IPS DF 4.7 (cell line): Measurements from ENCODE around the gene DLGAP5.

Source experiments
- DNase-seq: peaks from one replicate; pipeline ENCODE4 v3.0.0-alpha.2; 2013; ENCODE audit warnings: low spot score; ENCODE audit errors: extremely low read depth

DLGAP5 gene

DNA sequence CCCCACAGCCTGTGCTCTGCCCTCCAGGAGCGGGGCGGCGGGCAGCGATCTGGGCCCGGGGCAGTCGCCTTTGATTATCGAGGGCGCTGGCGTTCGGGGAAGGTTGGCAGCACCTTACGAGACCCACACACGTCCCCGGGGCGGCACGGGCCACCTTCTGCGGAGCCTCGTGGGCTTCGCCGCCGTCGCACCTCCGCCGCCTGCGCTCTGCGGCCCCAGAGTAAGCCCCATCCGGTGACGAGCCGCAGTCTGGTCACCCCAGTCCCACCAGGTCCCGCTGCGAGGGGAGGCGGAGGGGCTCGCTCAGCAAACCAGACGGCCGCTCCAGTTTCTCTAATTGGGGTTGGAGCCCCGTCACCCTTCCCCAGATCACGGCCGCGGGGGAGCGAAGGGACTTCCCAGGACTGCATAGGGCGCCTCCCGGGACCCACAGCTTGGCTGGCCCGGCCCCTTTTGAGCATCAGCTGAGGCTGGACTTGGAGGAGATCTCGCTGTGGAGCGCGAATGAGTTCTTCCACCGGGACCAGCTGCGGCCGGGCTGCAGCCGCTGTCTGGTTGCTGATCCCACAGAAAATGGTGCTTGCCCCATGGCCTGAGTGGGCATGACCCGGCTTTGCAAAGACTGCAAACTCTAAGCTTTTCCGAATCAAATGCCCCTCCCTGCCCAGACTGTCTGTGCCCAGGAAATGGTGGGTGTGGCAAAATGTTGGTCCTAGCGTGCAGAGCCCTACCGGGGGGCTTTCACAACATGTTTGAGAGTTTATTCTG lies 61.8 kb downstream of the DLGAP5 start:
- no peak for DNase-seq

DNA sequence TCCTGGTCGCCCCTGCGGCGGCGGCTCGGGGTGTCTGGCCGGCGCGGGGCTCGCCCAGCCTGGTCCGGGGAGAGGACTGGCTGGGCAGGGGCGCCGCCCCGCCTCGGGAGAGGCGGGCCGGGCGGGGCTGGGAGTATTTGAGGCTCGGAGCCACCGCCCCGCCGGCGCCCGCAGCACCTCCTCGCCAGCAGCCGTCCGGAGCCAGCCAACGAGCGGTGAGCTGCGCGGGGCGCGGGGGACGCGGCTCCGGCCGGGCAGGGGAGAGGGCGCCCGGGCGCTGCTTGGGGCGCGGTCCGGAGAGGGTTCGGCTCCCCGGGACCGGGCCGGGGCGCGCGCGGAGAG lies 62.3 kb downstream of the DLGAP5 start, which contains the start of gene LGALS3:
LGALS3 (plus strand) TSS at position 167 of the 342 bp plus-strand sequence. CDS start 8,122 bp downstream, outside the sequence.
- DNase-seq = no peak

DNA sequence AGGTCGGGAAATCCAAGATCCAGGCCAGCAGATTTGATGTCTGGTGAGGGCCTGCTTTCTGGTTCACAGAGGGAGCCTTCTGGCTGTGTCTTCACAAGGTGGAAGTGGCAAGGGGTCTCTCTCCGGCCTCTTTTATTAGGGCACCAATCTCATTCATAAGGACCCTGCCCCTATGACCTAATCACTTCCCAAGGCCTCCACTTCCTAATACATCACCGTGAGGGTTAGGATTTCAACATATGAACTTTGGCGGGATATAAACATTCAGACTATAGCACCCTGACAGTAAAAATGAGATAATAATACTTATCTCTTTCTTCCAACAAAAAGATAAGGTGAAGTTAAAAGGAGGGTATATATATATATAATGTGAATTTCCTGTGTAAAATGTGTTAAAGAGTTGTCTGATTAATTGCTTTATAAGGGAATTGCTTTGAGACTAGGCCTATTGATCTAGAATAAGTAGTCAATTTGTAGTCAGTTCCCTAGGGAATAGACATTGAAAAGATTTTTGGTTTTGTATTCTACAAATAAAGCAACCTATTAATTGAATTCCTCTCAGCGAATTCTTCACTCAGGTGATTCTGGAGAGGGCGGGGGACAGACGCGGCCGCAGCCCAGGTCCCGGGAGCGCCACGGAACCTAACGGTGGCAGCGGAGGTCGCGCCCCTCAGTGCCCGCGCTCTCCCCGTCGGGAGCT lies 62.8 kb downstream of the DLGAP5 start:
- no peak for DNase-seq

DNA sequence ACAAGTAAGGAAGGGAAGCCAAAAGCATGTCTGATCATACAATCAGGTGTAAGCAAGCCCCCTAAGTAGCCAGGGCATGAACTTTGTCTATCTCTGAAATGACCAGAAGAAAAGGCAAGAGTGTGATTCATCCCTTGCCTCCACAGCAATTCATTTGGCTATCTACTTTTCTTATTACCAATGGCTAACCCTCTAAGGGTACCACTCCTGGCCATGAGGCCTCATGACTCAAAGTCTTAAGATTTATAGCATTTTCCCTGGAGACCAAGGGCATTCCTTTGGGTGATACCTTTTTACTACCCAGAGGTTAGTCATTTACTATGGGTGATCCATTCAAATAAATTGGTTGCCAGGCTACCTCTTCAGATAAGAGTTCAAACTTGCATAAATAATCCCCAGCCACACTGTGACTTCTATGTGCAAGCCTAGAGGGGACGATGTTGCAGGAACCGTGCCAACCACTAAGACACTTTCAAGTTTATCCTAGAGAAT lies 63.9 kb downstream of the DLGAP5 start:
- no peak for DNase-seq

DNA sequence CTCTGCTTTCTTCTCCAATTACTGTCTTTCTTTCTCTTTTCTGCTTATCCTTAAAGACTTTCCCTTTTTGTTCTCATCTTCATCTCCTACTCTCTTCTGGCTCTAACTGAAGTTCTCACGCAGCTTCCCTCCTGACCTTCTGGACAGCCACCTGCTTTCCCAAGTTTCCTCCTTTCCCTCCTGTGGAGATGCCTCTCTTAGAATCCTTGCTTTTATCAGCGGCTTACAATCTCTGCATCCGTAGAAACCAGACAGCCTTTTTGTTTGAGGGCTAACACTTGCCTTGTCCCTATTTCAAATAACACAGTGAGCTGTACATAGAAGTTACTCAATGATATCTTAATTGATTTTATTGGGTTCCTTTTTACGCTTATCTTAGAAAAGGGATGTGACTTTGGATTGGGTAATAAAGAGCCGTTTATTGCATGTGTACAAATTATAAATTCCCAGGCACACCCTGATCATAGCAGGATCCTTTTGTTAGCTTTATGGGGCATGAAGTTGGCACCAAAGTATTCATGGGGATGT lies 64.4 kb downstream of the DLGAP5 start:
- DNase-seq = no peak

DNA sequence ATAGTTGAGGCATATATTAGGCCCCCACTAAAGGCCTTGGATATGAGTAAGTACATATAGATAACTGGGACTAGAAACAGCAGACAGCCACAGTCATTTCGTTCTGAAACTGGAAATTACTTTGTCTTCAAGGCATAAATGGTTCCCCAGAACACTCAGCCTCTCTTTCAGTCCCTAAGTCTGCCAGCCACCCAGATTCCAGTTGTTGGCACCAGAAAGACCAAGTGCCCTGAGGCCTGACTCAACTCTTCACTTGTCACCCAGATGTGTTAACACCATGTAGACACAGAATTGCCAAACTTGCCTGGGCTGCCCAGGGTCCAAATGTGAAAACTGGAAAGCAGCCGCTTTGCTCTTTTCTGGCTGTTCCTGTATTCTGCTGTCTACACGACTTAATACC lies 65.4 kb downstream of the DLGAP5 start:
- no peak for DNase-seq

DNA sequence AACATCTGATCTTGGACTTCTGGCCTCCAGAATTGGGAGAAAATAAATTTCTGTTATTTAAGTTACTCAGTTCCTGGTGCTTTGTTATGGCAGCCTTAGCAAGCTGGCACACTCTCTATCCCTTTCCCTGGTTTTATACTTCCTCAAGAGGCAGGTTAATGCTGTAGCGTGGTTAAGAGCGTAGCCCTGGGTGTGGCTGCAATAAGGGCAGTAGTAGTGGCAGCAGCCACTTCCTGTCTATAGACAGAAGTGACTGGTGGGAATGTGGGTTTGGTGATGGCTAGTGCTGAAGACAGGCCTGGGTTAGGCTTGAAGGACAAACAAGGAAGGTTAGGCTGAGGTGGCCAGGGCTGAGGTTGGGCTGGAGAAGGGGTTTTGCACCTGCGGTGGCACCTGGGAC lies 66.0 kb downstream of the DLGAP5 start:
- no peak for DNase-seq

DNA sequence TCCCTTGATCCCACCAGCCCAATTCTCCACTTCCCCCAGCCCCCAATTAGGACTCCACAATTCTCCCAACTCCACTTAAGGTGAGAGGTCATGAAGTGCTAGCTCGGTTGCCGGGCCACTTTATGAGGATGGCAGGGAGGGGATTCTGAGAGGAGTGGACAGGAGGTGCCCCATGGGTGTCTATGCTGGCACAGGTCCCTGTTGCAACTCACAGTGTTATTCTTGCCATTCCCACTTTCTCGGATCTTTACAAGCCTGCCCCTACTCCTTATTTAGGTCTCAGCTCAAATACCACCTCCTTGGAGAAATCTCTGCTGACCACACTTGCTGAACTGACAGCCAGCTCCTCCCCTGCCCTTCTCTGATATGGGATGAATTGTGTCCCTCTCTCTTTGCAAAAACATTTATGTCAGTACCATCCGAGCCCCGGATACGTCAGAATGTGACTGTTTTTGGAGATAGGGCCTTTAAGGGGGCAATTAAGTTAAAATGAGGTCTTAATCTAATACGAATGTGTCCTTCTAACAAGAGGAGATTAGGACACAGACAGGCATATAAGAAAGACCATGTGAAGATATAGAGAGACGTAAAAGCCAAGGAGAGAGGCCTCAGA lies 66.5 kb downstream of the DLGAP5 start:
- DNase-seq = no peak

DNA sequence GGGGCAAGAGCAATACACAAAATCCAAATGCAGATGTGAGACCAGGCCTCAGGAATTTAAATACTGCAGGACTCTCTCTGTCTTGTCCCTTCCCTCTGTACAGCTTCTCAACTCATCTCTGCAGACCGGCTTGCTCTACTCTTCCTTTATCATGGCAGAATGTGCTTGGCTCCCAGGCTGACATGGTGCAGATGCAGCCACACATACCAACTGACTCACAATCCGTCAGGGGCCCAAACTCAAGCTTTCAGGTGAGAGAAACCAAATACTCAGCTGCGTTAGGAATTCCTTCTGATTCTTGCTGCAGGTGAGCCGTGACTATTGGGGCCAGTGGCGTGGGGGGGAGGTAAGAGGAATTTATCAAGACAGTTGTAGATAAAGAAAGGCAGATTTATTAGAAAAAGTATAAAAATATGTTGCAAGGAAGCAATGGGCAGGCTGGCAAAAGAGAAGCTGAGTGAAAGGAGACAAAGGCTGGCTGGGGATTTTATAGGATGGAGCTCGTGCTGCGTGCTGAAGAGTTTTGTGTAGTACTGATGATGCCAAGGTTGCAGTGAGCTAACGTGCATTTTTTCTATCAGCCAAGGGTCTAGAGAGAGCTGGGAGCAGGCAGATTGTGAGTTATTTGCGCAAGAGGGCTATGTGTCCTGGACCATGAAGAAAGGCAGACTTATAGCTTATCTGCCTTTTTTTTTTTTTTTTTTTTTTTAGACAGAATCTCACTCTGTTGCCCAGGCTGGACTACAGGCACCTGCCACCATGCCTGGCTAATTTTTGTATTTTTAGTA lies 67.3 kb downstream of the DLGAP5 start:
- DNase-seq = no peak

DNA sequence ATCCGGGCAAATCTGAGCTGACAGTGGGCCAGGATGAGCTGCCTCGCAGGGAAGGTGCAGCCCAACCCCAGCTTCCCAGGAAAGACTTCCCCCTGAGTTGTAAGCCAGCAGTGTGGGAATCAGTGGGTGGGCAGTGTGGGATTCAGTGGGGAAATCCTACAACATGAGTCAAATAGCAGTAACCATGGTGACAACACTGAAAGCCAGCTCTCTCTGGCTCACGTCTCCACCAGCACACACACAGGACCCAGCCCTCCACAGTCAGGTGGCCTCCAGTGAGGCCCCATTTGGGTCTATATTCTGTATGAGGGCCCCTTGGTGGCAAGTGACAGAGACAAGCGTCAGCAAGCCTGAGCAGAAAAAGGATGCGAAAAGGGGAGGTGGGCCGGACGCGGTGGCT lies 68.3 kb downstream of the DLGAP5 start:
- no peak for DNase-seq

DNA sequence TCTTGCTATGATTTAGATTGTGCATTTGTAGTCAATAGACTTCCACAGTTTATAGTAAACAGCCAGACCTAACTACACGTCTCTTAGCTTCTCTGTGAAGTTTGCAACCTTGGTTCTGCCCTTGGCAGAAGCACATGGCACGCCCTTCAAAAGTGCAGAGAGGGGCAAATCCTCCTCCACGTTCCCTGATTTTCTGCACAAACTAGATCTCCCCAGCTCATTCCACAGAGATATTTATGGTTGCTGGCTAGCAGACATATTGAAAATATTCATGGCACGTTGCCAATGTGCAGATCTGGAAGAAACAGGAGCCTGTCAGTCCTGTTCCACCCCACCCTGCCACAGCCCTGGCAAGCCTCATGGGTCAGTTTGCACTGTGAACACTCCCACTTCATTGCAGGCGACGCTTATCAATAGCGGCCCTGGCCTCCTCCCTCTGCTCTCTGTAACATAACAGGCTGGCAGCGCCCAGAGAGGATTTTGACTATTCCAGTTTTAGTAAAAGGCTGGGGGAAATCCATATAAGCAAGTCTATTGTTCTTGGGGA lies 68.9 kb downstream of the DLGAP5 start:
- no peak for DNase-seq

DNA sequence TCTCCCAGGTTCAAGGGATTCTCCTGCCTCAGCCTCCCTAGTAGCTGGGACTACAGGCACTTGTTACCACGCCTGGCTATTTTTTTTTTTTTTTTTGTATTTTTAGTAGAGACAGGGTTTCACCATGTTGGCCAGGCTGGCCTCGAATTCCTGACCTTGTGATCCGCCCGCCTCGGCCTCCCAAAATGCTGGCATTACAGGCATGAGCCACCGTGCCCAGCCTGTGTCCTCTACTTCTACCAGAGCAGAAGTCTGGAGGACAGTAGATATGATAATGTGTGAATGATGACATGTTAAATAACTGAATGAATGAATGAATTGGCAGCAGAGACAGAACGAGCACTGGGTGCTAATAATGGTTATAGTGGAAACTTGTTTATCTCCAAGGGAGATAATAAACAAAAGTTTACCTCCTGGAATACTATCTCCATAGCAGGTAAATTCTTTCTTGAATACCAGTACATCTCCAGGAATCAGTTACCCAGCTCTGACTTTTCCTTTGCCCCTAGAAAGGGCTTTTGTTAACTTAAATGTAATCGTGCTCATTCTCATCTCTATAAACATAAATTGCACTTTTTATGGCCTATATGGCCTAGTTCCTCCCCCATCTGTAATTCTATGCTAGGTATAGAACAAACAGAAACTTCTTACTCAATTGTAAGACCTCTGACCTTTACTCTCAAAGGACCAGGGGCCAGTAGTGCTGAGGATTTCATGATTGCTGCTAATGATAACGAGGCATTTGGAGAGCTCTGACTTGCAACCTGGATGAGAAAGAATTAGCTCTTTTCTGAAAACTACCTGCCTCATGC lies 69.6 kb downstream of the DLGAP5 start:
- no peak for DNase-seq

DNA sequence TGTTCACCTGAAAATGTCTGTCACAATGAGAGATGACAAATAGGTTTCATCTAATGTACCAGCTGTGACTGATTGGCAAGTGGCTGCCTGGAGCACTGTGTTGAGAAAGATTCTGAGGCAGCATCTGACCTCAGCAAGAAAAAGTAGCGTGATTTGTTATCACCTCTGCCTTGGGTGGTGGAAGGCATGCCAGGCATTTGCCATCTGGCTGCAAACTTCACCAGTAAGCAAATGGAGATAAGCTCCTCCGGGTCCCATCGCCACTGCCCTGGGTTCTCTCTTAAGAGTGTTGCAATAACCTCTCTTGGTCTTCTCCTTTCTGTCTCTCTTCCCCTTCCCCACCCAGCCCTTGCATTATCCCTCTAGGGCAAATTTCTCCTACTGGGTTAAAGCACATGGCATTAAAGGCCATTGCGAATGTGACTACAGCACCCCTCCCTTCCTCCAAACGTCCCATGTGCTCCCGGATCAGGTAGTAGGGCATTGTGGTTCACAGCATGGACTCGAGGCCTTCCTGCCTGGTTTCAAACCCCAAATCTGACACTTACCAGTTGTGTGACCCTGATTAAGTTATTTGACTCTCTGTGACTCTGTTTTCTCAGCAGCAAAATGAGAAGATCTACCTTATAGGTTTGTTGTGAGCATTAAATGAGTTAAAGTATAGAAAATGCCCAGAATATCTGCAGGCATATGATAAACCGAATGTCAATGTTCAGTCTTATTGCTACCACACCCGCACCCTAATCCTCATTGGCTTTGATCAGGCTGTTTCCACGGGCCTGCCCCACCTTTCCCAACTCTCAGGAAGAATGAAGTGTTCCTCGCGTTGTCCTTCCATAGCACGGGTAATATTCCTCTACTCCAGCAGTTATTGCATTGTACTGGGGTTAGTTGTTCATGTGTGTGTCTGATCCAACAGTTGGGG lies 70.6 kb downstream of the DLGAP5 start:
- no peak for DNase-seq

DNA sequence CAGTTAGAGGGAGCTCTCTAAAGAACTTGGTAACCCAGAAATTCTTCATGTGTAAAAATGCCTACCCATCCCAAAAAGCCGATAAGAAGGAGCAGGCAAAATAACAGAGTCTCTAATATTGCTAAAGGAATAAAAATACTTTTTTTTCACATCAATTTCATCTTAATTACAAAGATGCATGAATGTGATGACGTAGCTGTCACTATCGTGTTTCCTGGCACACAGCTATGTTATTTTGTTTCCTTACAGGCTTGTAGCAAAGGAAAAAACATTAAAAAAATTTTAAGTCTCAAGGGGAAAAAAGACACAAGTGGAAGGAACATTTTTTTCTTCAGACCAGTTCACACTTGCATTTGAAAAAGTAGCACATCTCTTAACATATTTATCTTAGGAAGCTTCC lies 72.6 kb downstream of the DLGAP5 start:
- DNase-seq = no peak

DNA sequence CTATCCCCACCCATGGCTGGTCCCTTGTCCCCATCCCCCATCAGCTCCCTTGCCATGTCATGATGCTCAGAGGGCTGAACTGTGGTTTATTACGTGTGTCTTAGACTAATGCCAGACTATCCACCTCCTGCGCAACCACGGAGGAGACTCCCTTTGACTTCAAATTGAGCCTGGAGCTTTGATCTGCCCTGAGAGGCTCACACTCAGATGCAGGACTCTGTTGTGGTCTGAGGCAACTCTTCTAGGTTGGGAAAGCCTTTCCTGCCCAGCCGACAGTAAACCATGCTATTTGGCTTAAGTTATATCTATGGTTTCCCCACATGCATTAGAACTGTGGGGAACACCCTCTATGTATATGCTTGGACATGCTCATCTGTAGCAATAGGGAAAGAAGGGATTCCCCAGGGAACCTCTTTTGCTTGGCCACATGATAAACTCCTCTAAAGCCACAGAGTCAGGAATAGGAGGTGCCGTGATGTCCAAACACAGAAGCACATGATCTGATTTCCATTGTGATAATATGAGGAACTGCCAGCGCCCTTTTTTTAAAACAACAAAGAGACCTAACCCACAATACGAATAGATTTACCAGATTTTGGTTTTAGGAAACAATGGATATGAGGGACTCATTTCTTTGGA lies 73.5 kb downstream of the DLGAP5 start:
- no peak for DNase-seq

DNA sequence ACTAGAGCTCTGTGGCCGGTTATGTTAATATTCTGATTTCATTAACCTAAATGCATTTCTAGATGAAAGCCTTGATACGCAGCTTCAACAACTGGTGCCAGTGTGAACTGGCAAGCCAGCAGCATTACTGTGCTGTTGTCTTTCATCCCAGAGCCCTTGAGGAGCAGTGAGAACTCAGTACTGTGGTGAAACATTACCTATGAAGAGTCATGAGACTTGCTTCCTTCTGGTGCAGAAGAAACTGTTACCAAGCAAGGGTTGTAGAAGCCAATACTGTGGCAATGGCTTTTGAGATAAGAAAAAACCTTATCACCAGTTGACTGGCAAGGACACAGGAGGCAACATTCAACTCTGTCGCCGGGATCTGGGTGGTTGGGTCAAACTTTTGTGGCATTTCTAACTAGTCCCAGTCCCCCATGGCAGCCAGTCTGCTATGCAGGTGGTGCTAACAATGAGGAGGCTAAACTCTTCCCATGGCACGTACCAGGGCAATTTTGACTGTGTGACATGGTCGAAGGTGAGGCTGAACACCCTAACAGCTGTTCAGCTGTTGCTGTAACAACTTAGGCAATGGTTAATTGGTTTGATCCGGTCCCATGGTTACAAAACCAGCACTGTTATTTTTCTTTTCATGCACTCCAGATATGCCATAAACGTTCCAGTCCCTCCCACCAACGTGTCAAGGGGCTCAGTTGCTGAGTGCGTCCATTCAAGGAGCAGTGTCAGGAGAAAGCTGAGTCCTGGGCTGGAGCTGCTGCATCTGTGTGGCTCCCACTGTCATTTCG lies 74.9 kb downstream of the DLGAP5 start:
- DNase-seq = no peak

DNA sequence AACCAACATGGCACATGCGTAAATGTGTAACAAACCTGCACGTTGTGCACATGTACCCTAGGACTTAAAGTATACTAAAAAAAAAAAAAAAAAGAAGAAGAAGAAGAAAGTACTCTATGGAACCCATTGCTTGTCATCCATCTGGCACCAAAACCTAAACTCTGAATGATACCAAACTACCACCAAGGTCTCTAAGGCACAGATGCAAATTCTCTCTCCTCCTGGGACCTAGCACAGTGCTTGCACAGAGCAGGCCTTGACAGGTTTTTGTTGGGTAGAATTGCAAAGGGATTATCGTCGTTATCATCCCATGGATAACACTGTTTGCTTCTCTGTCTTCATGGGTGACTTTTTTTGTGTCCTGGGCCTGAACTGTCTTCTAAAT lies 75.5 kb downstream of the DLGAP5 start:
- no peak for DNase-seq

DNA sequence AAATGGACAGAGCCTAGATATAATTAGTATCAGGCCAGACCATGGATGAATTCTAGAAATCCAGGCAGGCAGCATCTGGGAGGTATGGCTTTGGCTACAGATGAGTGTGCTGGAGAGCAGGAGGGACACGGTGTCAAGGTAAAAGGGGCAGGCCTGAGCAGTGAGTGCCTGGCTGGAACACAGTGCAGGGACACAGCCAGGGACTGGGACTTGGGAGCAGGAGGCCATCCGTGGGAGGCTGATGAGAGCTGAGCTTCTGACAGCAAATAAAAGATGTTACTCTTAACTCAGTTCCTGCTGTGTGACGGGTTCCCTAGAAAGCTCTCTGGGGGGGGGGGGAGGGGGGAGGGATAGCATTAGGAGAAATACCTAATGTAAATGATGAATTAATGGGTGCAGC lies 75.9 kb downstream of the DLGAP5 start:
- no peak for DNase-seq
